Spinal cord (tissue), 10 donors: ENCODE results near the gene SETD9. TPM values are rescaled to one million over a fixed set of nuclear protein-coding genes. Genes with fewer than 3 reads are reported as not detected.

Experiments
- DNase-seq, 6 donors: peaks; one replicate each; pipeline versions ENCODE4 v3.0.0 to v3.0.0-alpha.2; 2013 to 2015; ENCODE audit warnings: low spot score in 6 of 6, low read depth in 4 of 6
- H3K27ac ChIP-seq: one replicate; pipeline ENCODE4 v1.5.1; 2013; ENCODE audit warnings: low read depth, low read length, control low read depth
- H3K27me3 ChIP-seq: one replicate; pipeline ENCODE4 v1.6.1; 2013; ENCODE audit warnings: low read length; ENCODE audit not compliant: control insufficient read depth, insufficient read depth
- H3K36me3 ChIP-seq: one replicate; pipeline ENCODE4 v1.6.1; 2013; ENCODE audit warnings: low read length; ENCODE audit not compliant: control insufficient read depth, insufficient read depth
- H3K4me1 ChIP-seq: one replicate; pipeline ENCODE4 v1.6.1; 2013; ENCODE audit warnings: low read length; ENCODE audit not compliant: control insufficient read depth, insufficient read depth
- H3K4me3 ChIP-seq: one replicate; pipeline ENCODE4 v1.5.1; 2013; ENCODE audit warnings: low read depth, low read length, control low read depth
- H3K9me3 ChIP-seq: one replicate; pipeline ENCODE4 v1.6.1; 2013; ENCODE audit warnings: low read length; ENCODE audit not compliant: control insufficient read depth, insufficient read depth
- WGBS: methylation state at CpG from one replicate; pipeline ENCODE4 v1.1.5; 2013; ENCODE audit warnings: missing lambda C conversion rate; ENCODE audit not compliant: insufficient coverage; 5-methylcytosine and 5-hydroxymethylcytosine counted together
- long read RNA-seq, 4 donors: transcript quantifications; one replicate each; lab custom pipeline, GENCODE V29; 2026
- polyA plus RNA-seq, 2 donors: library from polyadenylated mRNA; unstranded; fragments of 120-200 nt; gene quantifications; one replicate each; pipeline ENCODE4 v1.2.1, GENCODE V29; 2013; ENCODE audit not compliant: insufficient read length in 2 of 2
- total RNA-seq, 2 donors: library from RNA; depleted of rRNA in 1 of 2; stranded (reverse); fragments of 120-200 nt in 1 of 2; fragments of >200 nt in 1 of 2; gene quantifications; one replicate each; pipeline versions ENCODE4 v1.2.3 to v1.2.4, GENCODE V29; 2013 to 2014
- donor health status: healthy.

Gene SETD9
- total RNA-seq (10 to 100 TPM; 10.7 to 13.4 TPM), polyA plus RNA-seq (10 to 100 TPM in 1 of 2 donors, 1 to 10 TPM in 1; 9.6 to 14.5 TPM)
- long read RNA-seq, donor 1, partial matches to known transcripts: 0 of 5 reads
- long read RNA-seq, donor 1, other reads (novel, unspliced or antisense): 0 of 5 reads
- long read RNA-seq, donor 2: 0 reads
- long read RNA-seq, donor 3, partial matches to known transcripts: 0 of 4 reads
- long read RNA-seq, donor 3, other reads (novel, unspliced or antisense): 0 of 4 reads
- long read RNA-seq, donor 4, partial matches to known transcripts: 0 of 5 reads
- long read RNA-seq, donor 4, other reads (novel, unspliced or antisense): 0 of 5 reads

DNA sequence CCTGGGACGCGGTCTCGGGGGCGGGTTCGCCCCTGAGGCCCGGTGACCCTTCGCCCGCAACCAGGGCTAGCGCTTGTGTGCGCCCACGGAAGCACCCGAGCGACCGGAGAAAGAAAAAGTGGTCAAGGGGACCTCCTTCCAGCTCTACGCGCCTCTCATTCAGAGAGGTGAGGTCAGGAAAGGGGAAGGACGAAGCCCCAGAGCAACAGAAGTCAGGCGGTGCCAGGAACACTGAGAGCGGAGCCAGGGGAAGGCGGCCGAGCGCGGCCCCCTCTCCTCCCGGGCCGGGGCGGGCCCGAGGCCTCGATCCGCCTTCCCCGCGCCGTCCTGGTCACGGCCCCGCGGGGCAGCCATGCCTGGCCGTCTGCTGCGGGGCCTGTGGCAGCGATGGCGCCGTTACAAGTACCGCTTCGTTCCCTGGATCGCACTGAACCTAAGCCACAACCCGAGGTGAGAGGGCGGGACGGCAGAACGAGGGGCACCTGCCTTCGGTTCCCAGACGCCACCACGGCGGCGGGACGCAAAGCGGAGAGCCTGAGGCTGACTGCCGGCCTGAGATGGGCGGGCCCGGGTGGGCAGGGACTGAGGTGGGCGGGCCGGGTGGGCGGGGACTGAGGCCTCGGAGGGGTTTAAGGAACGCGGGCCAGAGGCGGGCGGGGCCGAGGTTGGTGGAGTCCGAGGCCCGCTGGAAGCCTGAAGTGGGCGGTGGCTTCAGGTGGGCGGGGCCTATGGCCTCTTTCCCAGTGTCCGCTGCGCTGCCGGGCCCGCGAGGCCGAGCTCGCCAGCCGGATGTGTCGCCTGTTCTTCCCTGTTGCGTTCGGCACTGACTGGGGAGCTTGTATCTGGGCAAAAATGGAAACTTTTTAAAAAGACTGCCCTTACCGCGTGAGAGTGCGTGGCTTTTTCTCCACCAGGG lies at the start of gene SETD9:
Gene SETD9, plus strand, starts transcription at position 303 of the 916 bp plus-strand sequence. Its CDS starts 50 bp downstream, at position 353.
- Histone ChIP-seq H3K4me3 (peak within 1 kb of the TSS; percentile 68), H3K27ac (peak within 1 kb of the TSS; percentile 95), H3K27me3 (no peaks in the 10 kb centered on the region), H3K4me1 (peaks cover 6% of the 10 kb centered on the region), H3K9me3 (no peaks in the 10 kb centered on the region), H3K36me3 (no peaks in the 10 kb centered on the region)
- 0% methylated on average over 75 of the region's 84 CpGs for WGBS
- DNase-seq: peak; percentile 82 to 98 (median 92)

DNA sequence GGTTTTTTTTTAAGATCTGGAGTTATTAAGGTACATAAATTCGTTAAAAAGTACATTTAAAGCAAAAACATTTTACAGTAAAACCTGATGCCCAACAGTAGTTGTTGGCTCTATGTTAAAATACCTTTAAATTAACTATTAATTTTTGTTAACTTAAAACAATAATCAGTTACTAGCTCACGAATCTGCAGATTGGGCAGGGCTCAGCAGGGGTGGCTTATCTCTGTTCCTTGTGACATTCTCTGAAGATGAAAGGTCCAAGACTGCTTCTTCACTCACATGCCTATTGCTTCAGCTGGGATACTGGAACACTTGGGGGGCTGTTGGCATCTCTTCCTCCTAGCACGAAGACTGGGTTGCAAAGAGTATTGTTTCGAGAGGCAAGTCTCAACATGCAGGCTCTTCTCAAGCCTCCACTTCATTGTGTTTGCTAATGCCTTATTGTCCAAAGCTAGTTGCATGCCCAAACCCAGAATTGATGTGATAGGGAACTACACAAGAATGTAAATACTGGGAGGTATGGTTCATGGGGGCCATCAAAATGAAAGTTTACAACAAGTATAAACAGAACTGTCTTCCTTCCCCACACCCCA lies 47.4 kb upstream of the SETD9 start:
- no peak overlapping the region for H3K4me3 ChIP-seq
- no peak overlapping the region for H3K27ac ChIP-seq
- 67% methylated on average over 3 of the region's 4 CpGs for WGBS
- no peaks in the 10 kb centered on the region for H3K27me3 ChIP-seq
- no peak for DNase-seq
- H3K4me1 ChIP-seq: no peaks in the 10 kb centered on the region
- H3K36me3 ChIP-seq: peaks cover 4% of the 10 kb centered on the region
- H3K9me3 ChIP-seq: no peaks in the 10 kb centered on the region

GRCh38 chr5:56862909-56863308 lies 46.5 kb upstream of the SETD9 start:
- Histone ChIP-seq H3K9me3 (no peaks in the 10 kb centered on the region), H3K4me3 (no peak overlapping the region), H3K36me3 (peaks cover 4% of the 10 kb centered on the region), H3K27me3 (no peaks in the 10 kb centered on the region), H3K27ac (no peak overlapping the region), H3K4me1 (no peaks in the 10 kb centered on the region)
- no peak for DNase-seq
- no CpG with 5 or more reads among the region's 3 CpGs for WGBS

GRCh38 chr5:56871777-56872176 lies 37.6 kb upstream of the SETD9 start:
- peaks cover 9% of the 10 kb centered on the region for H3K36me3 ChIP-seq
- no CpG with 5 or more reads among the region's 2 CpGs for WGBS
- H3K4me1 ChIP-seq: no peaks in the 10 kb centered on the region

GRCh38 chr5:56873056-56873455 lies 36.3 kb upstream of the SETD9 start:
- H3K4me1 ChIP-seq: no peaks in the 10 kb centered on the region
- no peaks in the 10 kb centered on the region for H3K9me3 ChIP-seq
- DNase-seq: no peak
- H3K27ac ChIP-seq: no peak overlapping the region
- H3K4me3 ChIP-seq: no peak overlapping the region
- H3K36me3 ChIP-seq: peaks cover 9% of the 10 kb centered on the region
- H3K27me3 ChIP-seq: no peaks in the 10 kb centered on the region
- WGBS: no CpG with 5 or more reads among the region's 3 CpGs

More at GRCh38 chr5:56871777-56872176, 37.6 kb upstream of the SETD9 start:
- no peaks in the 10 kb centered on the region for H3K27me3 ChIP-seq
- no peak overlapping the region for H3K27ac ChIP-seq
- no peak overlapping the region for H3K4me3 ChIP-seq
- no peak for DNase-seq
- no peaks in the 10 kb centered on the region for H3K9me3 ChIP-seq

DNA sequence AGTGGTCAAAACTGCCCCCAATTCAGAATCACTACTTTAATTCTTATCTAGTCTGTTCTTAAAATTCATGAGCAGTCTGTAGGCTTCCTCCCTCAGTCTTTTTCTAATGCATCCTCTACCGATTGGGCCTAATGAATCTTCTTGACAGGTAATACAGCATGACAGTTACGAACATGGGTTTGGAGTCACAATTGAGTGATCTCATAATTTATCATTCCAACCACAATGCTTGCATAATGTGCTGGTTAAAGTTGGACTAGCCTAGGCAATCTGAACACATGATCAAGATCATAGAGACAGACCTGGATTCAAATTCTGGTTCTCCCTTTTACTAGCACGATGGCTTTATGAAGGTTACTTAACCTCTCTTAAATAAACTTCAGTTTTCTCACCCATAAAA lies 33.1 kb upstream of the SETD9 start:
- no peak overlapping the region for H3K27ac ChIP-seq
- no peaks in the 10 kb centered on the region for H3K27me3 ChIP-seq
- no peaks in the 10 kb centered on the region for H3K9me3 ChIP-seq
- WGBS: 40% methylated on average over 1 of the region's 3 CpGs
- peaks cover 3% of the 10 kb centered on the region for H3K36me3 ChIP-seq
- H3K4me3 ChIP-seq: no peak overlapping the region
- DNase-seq: no peak
- no peaks in the 10 kb centered on the region for H3K4me1 ChIP-seq

DNA sequence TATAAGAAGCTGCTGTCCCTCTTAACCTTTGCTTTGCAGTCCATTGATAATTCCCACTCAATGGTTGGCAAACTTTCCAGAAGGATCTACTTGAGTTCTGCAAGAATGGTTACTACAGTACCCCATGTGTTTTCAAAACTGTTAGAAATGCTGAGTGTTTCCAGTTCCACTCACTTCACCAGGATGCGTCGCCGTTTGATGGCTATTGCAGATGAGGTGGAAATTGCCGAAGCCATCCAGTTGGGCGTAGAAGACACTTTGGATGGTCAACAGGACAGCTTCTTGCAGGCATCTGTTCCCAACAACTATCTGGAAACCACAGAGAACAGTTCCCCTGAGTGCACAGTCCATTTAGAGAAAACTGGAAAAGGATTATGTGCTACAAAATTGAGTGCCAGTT lies 27.8 kb upstream of the SETD9 start:
- Histone ChIP-seq H3K4me1 (no peaks in the 10 kb centered on the region), H3K27me3 (no peaks in the 10 kb centered on the region), H3K4me3 (no peak overlapping the region), H3K36me3 (peaks cover 11% of the 10 kb centered on the region), H3K27ac (no peak overlapping the region), H3K9me3 (no peaks in the 10 kb centered on the region)
- no peak for DNase-seq
- WGBS: 80% methylated on average over 1 of the region's 5 CpGs

- WGBS: 90% methylated on average over 5 of the region's 5 CpGs
- Histone ChIP-seq H3K27ac (no peak overlapping the region), H3K4me3 (no peak overlapping the region), H3K4me1 (no peaks in the 10 kb centered on the region), H3K36me3 (peaks cover 8% of the 10 kb centered on the region), H3K9me3 (no peaks in the 10 kb centered on the region), H3K27me3 (no peaks in the 10 kb centered on the region)
- no peak for DNase-seq
Observed at GRCh38 chr5:56893251-56893951, 16.0 kb upstream of the SETD9 start.

DNA sequence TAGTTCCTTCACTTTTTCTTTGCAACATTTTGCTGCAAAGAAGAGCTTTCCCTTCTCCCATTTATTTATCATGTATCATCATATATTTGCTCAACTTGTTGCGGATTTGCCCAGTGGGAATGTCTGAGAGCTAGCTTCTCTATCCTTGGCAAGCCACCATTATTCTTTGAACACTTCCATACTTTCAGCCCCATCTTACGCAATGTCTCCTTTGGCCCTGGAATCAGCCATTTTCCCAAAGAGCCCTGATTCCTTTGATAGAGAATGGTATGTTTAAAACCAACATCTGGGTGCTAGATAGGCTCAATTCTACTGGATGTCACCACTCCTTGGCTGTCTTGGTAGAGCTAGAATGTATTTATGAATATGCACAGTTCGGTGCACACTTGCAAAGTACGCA lies 12.6 kb upstream of the SETD9 start:
- WGBS: no CpG with 5 or more reads among the region's 4 CpGs
- H3K4me1 ChIP-seq: no peaks in the 10 kb centered on the region
- H3K27me3 ChIP-seq: no peaks in the 10 kb centered on the region
- H3K27ac ChIP-seq: no peak overlapping the region
- no peaks in the 10 kb centered on the region for H3K9me3 ChIP-seq
- no peak overlapping the region for H3K4me3 ChIP-seq
- DNase-seq: no peak
- H3K36me3 ChIP-seq: no peaks in the 10 kb centered on the region
